GM19035 (cell line): Measurements from ENCODE around the gene INSYN1.
"Not testable (repeated sequence)": the region's sequence is repeated elsewhere in the genome, so short reads cannot be mapped to it uniquely, and the experiment has no call there.

Experiments
- ATAC-seq: cut with Tn5 transposase; IDR thresholded peaks from one replicate; pipeline ENCODE4 v1.9.1; 2021; ENCODE audit not compliant: unreplicated experiment

The INSYN1 gene

DNA sequence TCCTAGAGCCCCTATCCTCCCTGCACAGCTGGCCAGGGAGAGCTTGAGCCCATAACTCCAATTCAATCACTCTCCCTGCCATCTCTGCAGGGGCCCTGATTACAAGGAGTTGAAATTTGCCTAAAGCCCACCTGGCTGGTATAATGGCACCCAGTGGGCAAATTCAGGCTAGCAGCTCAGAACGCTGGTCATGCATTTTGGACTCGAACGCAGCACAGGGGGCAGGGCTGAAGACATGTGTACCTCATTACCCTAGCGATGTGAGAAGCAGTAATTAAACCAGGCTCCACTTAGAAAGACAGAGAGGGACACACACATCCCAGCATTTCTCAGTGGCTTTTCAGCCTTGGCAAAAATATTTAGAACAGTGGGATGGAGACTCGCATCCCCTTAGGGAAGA, 3.2 kb downstream of the INSYN1 start:
- ATAC-seq = no peak

DNA sequence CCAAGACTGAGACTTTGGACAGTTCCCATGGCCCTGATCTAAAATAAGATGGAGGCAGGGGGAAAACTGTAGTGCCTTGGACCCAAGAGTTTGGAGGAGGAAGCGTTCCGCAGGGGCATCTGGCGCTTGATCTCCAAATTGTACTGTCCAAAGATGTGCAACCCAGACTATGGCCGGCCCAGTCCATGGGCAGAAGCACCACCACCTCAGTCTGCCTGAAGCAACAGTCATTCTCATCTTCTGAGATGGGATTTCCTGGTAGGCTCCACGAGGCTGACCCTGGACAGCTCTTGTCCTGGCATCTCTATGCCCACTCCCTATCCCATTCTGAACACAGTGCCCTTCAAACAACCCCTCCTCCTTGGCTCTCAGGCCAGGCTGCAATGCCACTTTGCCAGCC, 3.6 kb downstream of the INSYN1 start:
- ATAC-seq = no peak

DNA sequence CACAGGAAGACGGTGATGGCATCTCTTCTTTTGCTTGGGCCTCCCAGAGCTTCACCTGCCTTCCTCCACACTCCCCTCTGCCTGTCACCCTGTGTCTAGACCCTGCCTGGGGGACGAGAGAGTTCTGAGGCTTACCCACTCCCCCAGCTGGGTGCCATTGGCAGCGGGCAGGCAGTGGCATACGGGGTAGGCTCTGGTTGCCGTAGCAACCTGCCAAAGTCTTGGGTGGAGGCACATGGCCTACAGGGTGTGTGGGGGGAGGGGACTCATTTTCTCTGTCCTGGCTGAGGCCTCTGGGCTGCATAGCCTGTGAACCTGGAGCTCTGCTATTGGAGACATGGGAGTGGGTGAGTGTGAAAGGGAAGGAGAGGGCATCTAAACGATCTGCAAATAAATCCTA, 4.4 kb downstream of the INSYN1 start:
- no peak for ATAC-seq

DNA sequence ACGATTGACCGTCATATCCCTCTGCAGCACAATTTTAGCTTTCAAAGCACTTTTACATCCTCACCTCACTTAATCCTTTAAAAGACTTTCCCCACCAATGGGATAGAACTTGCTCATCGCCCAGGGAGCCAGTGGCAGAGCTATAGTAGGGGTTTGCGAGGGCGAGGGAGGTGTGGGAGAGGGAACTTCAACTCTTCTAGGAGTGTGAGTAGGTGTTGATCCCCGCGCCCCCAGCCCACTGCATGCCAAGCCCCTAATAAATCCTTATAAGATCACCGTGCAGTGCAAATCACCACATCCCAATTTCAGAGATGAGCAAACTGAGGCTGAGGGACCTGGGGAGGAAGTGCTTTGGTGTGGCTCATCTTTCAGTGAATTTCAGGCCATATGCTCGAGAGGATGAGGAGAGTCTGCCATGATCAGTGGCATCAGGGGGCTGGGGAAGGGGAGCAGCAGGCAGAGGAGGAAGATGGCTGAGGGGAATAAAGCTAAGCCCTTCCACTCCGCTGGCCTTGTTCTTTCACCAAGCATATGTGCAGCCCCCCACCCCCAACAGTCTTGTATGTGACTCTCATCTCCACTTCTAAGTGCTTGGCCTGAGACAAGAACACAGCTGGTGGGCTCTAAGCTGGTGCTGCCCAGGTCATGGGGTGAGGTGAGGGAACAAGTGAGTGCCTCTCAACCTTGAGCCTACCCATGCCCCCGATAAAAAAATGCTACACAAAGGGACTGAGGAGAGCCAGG, 5.1 kb downstream of the INSYN1 start:
- ATAC-seq = no peak

DNA sequence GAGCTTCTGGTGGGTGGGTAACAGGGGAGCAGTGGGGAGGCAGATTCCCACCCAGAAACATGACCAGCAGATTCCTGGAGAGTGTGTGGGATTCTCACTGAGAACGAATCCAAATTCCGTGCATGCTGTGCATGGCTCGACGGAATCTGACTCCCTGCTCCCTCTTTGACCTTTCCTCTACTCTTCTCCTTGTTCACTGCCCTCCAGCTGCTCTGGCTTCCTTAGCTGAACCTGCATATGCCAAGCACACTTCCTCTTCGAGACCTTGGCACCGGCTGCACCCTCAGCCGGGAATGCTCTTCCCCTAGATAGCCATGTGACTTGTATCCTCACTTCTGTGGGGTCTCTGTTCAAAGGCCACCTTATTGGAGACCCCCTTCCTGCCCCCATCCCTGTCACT, 6.3 kb downstream of the INSYN1 start:
- no peak for ATAC-seq

DNA sequence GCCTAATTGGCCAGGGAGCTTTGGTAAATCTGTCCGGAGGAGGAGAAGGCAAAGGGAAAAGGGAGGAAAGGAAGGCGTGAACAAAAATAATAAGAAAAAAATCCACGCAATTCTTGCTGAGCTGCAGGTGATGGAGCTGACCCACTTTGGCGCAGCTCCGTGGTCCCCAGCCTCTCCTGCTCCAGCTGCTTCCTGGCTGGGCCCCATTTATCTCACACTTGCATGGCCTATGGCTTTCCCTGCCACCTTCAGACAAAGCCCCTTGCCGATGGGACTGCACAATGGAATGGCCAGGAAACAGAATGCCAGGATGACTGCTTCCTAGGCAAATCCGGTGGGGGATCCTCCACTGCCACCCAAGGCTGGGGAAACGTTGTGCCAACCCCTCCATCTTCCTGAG, 6.9 kb downstream of the INSYN1 start:
- ATAC-seq = no peak

DNA sequence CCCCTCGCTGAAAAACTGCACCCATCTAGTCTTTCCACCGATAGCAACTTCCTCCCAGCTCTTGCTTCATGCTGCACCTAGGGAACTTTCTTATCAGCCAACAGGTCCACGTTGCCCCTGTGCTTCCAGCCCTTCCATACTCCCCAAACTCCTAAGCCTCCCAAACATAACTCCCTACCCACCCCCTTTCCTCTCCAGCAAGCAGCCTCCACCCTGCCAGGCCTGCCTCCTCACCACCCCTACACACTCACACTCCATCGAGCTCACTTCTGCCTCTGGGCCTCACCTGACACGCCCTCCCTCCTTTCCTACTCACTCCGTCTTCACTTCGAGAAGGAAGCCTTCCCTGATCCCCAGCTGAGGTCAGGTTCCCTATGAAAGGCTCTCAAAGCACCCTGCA, 8.1 kb downstream of the INSYN1 start:
- no peak for ATAC-seq

DNA sequence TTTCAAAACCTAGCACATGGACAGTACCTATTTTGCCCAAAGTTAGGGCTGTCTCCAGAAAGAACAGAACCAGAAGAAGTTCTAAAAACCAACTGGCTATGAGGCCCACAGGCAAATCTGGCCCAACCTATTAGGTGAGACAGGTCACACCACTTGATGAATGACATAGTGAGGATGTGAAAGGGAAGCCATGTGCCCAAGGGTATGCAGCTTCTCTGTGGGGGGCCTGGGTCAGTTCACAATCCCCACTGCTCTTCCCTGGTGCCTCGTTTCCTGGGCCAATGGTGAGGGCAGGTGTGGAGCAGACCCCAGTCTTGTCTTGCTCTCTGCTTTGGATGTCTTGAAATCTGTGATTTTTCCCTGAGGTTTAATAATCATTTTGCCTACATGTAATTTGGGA, 8.9 kb downstream of the INSYN1 start:
- no peak for ATAC-seq

DNA sequence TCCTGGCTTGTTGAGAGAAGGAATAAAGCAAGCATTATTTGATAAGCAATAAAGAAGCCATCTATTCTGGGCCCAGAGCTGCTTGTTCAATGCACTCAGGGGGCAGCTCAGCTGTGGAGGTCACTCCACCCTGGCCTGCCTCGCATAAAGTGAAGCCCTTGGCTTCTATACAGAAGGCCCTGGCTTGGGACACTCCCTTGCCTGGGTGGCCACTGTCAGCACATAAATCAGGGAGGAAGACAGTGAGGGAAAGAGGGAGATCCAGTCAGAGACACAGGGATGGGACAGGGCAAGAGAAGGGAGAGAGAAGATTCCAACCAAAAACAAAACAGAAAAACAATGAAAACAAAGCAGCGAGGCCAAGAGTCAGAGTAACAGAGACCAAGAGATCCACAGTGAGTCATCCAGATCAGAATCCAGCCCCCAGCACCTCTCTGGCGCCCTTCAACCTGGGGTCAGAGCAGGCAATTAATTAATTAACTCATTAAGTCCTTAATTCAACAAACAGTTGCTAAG, 11.8 kb downstream of the INSYN1 start:
- ATAC-seq = no peak

DNA sequence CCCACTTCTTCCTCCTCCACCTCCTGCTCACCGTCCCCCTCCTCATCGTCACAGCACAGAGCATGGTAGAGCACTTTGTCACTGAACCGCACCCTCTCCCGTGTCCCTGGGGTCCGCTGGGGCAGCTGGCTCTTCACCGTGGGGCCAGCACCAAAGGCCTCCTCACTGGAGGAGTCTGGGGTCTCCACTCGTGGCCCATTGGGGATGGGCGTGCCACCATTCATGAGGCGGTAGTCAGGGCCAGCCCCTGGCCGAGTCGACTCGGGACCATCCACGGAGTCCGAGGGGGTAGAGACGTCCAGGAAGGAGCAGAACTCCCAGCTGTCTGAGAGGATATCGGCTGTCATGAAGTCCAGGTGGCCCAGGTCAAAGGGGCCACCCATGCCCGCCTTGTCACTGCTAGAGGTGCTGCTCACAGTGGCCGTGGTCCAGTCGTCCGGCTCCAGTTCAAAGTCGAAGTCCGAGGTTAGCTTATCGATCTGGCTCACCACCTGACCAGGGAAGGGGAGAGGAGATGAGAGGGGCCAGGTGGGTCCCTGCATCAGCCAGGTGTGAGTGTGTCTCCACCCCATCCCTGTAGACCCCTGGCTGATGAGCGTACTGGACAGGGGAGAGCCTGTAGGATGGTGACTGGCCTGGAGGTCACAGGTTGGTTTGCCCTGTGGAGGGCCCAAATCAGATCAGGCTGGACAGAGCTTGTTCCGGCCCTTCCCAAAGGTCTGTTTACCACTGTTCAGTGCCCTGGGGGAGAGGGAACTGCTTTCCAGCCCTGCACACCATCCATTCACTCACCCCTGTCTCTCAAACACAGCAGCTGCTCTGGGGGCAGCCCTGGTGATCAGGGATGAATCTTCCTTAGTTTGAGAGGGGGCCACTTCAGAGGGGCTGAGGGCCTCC, 12.8 kb downstream of the INSYN1 start:
- no peak for ATAC-seq

DNA sequence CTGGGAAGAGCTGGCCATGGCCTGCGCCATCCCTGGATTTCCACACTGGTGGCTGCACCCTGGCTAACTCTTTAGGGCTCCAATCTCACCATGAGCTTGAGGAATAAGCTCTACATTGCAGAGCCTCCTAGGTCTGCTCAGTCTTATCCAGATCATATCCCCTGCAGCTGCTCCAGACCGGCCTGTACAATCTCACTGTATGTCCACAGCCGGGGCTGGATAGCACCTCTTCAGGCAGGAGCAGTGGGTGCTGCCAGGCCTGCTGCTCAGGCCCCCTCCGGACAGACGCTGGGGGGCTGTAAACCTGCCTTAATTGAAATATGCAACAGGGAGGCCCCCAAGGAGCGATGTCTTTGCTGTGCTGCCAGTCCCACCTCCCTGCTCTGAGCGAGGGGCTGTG, 15.6 kb downstream of the INSYN1 start:
- ATAC-seq = no peak

DNA sequence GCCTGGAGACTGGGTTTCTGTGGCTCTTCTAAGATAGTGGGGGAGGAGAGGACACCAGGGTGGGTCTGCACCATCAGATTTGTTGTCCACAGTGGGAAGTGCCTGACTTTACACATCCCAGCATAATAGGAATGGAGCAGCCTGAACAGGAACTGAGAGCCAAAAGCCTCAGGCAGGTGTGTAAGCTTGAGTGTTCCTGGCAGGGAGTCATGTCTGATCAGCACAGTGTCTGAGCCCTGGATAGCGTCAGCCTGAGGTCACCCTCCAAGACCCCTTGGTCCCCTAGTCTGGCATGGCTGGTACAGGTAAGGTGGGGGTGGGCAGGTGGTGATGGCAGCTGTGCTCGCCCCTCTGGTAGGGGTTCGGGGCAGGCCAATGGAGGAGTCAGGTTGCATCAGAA, 20.2 kb downstream of the INSYN1 start:
- no peak for ATAC-seq

DNA sequence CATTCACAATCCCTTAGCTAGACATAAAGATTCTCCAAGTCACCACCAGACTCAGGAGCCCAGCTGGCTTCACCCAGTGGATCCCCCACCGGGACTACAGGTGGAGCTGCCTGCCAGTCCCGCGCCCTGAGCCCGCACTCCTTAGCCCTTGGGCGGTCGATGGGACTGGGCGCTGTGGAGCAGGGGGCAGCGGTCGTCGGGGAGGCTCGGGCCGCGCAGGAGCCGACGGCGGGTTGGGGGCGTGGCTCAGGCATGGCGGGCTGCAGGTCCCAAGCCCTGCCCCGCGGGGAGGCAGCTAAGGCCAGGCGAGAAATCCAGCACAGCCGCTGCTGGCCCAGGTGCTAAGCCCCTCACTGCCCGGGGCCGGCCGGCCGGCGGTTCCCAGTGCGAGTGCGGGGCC, 21.1 kb downstream of the INSYN1 start:
- ATAC-seq = not testable (repeated sequence)

DNA sequence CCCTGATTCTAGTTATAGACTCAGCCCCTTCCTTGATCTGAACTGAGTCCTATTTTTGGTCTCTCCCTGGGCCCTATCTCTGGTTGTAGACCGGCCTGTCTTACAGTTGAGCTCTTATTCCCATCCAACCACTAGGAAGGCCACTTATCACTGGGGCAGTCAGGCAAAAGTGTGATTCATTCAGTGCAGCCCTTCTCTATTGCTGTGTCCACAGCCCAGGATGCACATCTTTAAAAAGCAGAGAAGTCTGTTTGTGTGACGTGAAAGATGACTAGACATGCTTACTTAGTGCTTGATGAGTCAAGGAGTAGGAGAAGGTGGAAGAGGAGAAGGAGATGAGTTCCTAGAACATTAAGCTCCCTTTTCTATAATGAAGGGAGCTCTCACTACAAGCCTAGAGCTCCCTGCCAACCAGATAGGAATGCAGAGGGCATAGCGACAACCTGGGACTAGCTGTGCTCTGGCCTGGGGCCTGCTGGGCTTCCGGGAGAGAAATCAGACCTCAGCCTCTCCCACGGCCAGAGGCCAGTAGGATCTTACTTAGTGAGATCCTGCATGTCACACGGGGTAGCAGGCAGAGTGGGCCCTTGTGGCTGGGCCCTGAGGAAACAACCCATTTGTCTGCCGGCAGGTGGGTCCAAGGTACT, 25.7 kb downstream of the INSYN1 start:
- no peak for ATAC-seq

DNA sequence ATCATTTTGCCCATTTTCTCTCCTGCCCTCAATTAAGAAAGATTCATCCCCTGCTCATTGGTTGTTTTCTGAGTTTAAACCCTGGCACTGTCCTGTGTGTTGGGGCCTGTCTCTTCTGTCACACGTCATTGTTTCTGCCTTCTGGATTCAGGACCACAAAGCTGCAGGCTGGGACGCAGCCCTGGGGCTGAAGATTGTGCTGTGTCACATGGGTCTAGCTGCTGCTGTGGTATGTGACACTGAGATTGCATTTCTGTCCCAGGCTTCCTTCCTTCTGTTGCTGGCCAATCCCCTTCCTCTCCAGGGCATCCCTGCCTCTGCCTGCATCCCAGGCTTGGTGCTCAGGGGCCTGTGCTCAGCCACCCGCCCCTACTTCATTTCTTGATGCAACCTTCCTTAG, 28.9 kb downstream of the INSYN1 start:
- ATAC-seq = no peak

DNA sequence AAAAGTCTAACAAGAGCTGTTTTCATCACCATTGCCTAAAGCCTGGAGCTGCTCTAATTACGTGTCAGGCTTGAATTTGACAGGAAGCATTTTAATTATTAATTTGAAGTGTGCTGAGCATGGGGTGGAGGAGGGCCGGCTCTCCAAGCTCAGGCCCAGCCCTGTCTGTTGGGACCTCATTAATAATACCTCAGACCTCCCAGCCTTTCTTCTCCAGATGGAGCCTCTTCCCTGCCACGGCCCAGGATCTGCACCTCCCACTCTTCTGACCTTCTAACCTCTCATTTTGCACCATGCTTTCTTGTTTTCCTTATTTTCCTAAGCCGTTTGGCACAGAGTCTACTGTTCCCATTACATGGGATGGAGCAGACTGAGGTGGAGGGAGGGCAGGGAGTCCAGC, 30.0 kb downstream of the INSYN1 start:
- no peak for ATAC-seq

DNA sequence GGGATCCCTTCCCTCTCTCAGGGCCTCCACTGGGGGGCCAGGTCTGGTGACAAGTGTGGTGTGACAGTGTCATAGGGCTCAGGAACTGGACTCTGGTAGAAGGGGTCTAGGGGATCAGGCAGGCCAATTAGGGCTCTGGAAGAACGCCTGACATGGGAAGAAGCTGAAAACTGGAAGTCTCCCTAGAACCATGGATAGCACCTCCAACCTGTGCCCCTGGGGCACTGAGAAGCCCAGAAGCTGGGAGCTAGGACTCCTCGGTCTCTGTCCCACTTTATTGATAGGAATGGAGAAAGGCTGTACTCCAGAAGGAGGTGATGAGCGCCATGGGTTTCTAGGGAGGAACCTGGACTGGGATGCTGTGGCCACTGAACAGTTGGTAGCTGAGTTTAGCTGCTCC, 30.7 kb downstream of the INSYN1 start:
- ATAC-seq = no peak

DNA sequence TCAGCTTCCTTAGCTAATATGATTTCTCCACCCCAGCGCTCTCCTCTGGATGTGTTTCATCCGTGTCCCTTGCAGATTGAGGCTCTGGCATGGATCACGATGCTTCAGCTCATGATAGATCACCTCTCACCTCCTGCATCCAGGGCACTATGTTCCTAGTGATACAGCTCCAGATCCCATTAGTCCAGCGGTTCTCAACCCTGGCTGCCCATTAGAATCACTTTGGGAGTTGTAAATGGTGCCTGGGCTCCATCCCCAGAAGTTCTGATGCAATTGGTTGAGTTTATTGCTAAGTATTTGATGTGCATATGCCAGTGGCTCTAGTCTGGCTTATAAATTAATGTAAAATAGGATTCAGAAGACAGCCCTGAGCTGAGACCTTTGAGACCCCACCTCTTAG, 34.5 kb downstream of the INSYN1 start:
- ATAC-seq = no peak

DNA sequence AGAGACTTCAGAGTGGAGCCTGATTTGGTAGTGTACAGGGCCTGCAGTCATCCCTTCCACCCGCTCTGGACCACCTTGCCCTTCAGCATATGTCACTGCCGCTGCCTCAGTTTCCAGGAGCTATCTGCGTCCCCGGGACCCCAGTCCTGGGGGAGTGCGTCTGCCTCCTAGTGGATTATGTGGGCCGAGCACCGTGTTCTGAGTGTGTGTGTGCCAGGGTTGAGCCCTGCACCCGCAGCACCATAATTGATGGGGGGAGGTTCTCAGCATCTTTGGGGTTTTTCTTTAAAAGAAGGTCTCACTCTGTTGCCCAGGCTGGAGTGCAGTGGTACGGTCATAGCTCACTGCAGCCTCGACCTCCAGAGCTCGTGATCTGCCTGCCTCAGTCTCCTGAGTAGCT, 35.3 kb downstream of the INSYN1 start:
- ATAC-seq = no peak

DNA sequence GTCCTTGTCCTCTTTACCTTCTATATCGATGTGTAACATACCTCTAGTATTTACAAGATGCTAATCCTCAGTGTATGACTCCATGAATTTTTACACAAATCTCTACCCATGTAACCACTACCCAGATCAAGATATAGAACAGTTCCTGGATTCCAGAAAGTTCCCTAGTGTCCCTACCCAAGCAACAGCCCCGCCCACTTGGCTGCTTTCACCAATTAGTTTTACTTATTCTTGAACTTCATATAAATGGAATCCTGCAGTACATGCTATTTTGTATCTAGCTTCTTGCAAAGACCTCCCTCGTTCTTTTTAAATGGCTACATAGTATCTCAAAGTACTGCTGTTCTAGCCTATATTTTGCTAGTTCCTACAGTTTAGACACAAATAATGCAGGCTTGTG, 35.9 kb downstream of the INSYN1 start:
- no peak for ATAC-seq

DNA sequence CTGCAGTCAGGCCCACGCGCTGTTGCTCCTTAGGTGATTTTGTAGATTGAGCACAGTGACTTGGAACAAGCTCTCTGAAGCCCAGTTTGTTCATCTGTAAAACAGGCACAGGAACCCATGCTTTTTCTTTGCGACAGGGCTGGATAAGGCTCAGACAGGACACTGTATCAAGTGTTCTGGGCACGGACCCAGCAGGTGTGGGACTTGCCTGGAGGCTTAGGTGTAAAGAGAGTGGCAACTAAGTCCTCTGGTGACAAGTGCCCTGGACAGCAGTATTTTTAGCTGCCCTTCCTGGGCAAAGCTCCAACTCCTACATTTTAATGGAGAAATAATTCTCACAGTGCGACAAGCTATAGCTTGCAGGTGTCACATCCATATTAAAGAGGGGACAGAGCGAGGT, 36.7 kb downstream of the INSYN1 start:
- ATAC-seq = no peak

DNA sequence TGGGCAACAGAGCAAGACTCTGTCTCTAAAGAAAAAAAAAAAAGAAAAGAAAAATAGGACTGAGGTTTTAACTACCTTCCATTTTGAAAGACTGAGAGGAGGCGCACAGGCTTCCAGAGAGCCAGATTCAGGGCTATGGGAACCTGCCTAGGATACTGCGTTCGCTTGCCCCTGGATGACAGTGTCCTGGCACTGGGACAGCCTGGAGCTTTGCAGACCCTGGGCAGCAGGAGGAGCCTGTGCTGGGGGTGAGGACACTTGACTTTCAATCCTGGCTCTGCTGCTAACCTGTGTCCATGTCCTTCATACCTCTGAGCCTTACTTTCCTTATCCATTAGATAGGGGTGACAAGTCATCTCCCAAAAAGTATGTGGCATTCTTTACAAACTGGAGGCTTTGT, 37.7 kb downstream of the INSYN1 start:
- ATAC-seq = no peak
